ENCODE measurements around the gene ATAD5. TPM values are rescaled to one million over a fixed set of nuclear protein-coding genes. Genes with fewer than 3 reads are reported as not detected.
"Not testable (repeated sequence)": the region's sequence is repeated elsewhere in the genome, so short reads cannot be mapped to it uniquely, and the experiment has no call there.

ATAD5 gene
- total RNA-seq, 1 donor from 2014 or later: 24.6 TPM

DNA sequence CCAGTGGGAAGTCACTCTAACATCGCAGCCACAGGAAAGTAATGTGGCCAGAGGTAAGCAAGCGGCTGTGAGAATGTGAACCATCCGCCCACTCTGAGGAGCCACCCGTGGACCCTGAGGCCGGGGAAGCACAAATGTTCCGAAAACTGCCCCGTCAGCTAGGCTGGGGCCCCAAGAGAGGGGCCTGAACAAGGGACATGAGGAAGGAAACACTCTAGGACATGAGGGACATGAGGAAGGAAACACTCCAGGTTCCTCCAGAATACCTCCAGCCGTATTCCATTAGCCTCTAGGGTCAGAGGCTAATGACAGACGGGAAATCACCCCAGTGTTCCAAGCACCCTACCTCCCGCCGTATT lies 74.0 kb downstream of the ATAD5 start:
- DNase-seq (ENCODE audit: low spot score): peak; percentile 14
- H3K36me3 Mint-ChIP-seq (ENCODE audit: low read depth): peaks cover 32% of the 10 kb centered on the region
- H3K4me3 Mint-ChIP-seq (ENCODE audit: low read depth): peak overlapping the region; percentile 97
- H3K27ac Mint-ChIP-seq: peak overlapping the region; percentile 88
- peaks cover 31% of the 10 kb centered on the region for H3K4me1 Mint-ChIP-seq (ENCODE audit: low read depth)
- H3K9me3 Mint-ChIP-seq: no peaks in the 10 kb centered on the region
- H3K27me3 Mint-ChIP-seq (ENCODE audit: low read depth): no peaks in the 10 kb centered on the region
- intact Hi-C loops (cut with micrococcal nuclease): loop anchor here (5.0 kb wide), 2 partner anchors 67 to 102 kb away; partner anchors contain the start of gene RNF135

GRCh38 chr17:30906101-30906911 lies 74.5 kb downstream of the ATAD5 start, which contains the start of gene TEFM:
TSS of gene TEFM (minus strand) at chr17:30906238. CDS start at chr17:30906198, 40 bp downstream.
- peak within 1 kb of the TSS; percentile 88 for H3K27ac Mint-ChIP-seq
- no peaks in the 10 kb centered on the region for H3K27me3 Mint-ChIP-seq (ENCODE audit: low read depth)
- intact Hi-C loops (cut with micrococcal nuclease): loop anchor here (5.0 kb wide), 2 partner anchors 66 to 101 kb away; partner anchors contain the start of gene RNF135
- peaks cover 30% of the 10 kb centered on the region for H3K36me3 Mint-ChIP-seq (ENCODE audit: low read depth)
- DNase-seq (ENCODE audit: low spot score): peak; percentile 86
- peaks cover 30% of the 10 kb centered on the region for H3K4me1 Mint-ChIP-seq (ENCODE audit: low read depth)
- H3K4me3 Mint-ChIP-seq (ENCODE audit: low read depth): peak within 1 kb of the TSS; percentile 97
- H3K9me3 Mint-ChIP-seq: no peaks in the 10 kb centered on the region

DNA sequence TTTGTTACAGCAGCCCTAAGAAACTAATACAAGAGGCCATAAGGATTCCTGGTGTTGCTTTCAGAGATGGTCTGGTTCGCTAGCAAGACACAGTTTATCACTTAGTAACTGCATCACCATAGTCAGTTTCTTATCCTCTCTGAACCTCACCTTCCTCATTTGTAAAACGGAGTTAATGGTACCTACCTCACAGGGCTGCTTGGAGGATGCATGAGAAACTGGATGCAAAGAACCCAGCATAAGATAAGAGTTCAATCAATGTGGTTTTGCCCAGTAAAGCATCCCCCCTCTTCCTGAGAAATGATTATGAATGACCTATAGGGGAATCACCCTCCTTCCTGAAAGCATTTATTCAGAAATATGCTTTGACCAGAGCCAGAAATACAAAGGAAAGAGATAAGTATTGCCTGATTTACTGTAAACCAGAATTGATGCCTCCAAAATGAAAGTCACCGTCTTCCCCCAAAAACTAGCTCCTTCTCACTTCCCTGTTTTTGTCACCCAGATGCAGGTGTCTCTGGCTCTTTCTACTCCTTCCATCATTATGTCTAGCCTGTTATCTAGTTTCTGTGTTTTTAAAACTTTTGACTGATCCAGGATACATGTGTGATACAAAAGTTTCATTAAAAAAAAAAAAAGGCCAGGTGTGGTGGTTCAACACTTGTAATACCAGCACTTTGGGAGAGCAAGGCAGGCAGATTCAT lies 77.1 kb downstream of the ATAD5 start:
- peak overlapping the region; percentile 32 for H3K27ac Mint-ChIP-seq
- no peaks in the 10 kb centered on the region for H3K9me3 Mint-ChIP-seq
- H3K36me3 Mint-ChIP-seq (ENCODE audit: low read depth): peaks cover 15% of the 10 kb centered on the region
- peaks cover 18% of the 10 kb centered on the region for H3K4me1 Mint-ChIP-seq (ENCODE audit: low read depth)
- no peaks in the 10 kb centered on the region for H3K27me3 Mint-ChIP-seq (ENCODE audit: low read depth)
- intact Hi-C loops (cut with micrococcal nuclease): loop anchor here (5.0 kb wide), 2 partner anchors 63 to 98 kb away; partner anchors contain the start of gene RNF135
- no peak for DNase-seq (ENCODE audit: low spot score)
- H3K4me3 Mint-ChIP-seq (ENCODE audit: low read depth): peak overlapping the region; percentile 16

- peaks cover 18% of the 10 kb centered on the region for H3K4me1 Mint-ChIP-seq (ENCODE audit: low read depth)
- H3K27me3 Mint-ChIP-seq (ENCODE audit: low read depth); H3K9me3 Mint-ChIP-seq; DNase-seq (ENCODE audit: low spot score); H3K36me3 Mint-ChIP-seq (ENCODE audit: low read depth); H3K4me3 Mint-ChIP-seq (ENCODE audit: low read depth); H3K27ac Mint-ChIP-seq; intact Hi-C loops (cut with micrococcal nuclease): not testable (repeated sequence)
These were observed 78.4 kb downstream of the ATAD5 start for GRCh38 chr17:30910151-30910550.

DNA sequence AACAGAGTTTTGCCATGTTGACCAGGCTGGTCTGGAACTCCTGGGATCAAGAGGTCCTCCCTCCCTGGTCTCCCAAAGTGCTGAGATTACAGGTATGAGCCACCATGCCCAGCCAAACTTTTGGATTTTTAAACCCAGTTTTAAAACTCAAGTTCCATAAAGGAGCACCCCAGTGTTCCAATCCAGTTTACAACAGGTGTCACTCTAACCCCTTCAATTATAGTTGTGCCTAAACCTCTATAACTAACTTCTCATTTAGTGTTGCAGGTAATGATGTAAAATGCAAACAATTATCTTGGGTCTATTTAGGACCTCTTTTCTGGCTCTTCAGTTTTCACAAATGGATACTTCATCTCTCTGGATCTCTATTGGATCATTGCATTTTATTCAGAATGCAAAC lies 82.2 kb downstream of the ATAD5 start:
- no peak overlapping the region for H3K4me3 Mint-ChIP-seq (ENCODE audit: low read depth)
- intact Hi-C loops (cut with micrococcal nuclease): no loop called here
- peaks cover 3% of the 10 kb centered on the region for H3K4me1 Mint-ChIP-seq (ENCODE audit: low read depth)
- no peak for DNase-seq (ENCODE audit: low spot score)
- peaks cover 8% of the 10 kb centered on the region for H3K27me3 Mint-ChIP-seq (ENCODE audit: low read depth)
- no peaks in the 10 kb centered on the region for H3K9me3 Mint-ChIP-seq
- H3K36me3 Mint-ChIP-seq (ENCODE audit: low read depth): no peaks in the 10 kb centered on the region
- H3K27ac Mint-ChIP-seq: no peak overlapping the region

GRCh38 chr17:30915833-30916611 lies 84.3 kb downstream of the ATAD5 start:
- intact Hi-C loops (cut with micrococcal nuclease): no loop called here

GRCh38 chr17:30917050-30917449 lies 85.3 kb downstream of the ATAD5 start:
- Mint-ChIP-seq H3K4me1 (ENCODE audit: low read depth) (peaks cover 4% of the 10 kb centered on the region), H3K4me3 (ENCODE audit: low read depth) (no peak overlapping the region)

More at GRCh38 chr17:30915833-30916611, 84.3 kb downstream of the ATAD5 start:
- no peak for DNase-seq (ENCODE audit: low spot score)
- Mint-ChIP-seq H3K36me3 (ENCODE audit: low read depth) (no peaks in the 10 kb centered on the region), H3K27me3 (ENCODE audit: low read depth) (peaks cover 21% of the 10 kb centered on the region), H3K27ac (no peak overlapping the region), H3K4me3 (ENCODE audit: low read depth) (no peak overlapping the region), H3K9me3 (no peaks in the 10 kb centered on the region), H3K4me1 (ENCODE audit: low read depth) (no peaks in the 10 kb centered on the region)

DNA sequence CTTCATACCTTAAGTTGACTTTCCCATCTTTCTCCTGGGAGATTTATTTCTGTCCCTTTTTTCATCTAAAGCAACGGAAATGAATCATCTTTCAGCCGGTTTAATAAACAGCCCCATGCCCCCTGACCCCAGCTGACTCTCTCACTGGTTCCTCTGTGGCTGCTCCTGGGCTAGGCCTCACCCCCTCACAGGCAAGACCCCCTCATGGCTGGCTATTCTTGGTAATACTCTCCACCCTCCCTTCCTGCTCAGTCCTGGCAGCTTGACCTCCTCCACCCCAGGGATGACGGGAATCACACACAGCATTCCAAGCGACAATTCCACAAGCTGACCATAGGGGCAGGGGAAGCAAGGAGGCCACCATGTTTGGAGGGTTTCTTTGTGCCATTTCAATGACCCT lies 88.5 kb downstream of the ATAD5 start:
- Mint-ChIP-seq H3K4me1 (ENCODE audit: low read depth) (peaks cover 8% of the 10 kb centered on the region), H3K36me3 (ENCODE audit: low read depth) (no peaks in the 10 kb centered on the region), H3K9me3 (no peaks in the 10 kb centered on the region), H3K27me3 (ENCODE audit: low read depth) (peaks cover 45% of the 10 kb centered on the region), H3K4me3 (ENCODE audit: low read depth) (no peak overlapping the region), H3K27ac (no peak overlapping the region)
- intact Hi-C loops (cut with micrococcal nuclease): no loop called here
- no peak for DNase-seq (ENCODE audit: low spot score)

More at GRCh38 chr17:30917050-30917449, 85.3 kb downstream of the ATAD5 start:
- H3K27me3 Mint-ChIP-seq (ENCODE audit: low read depth): peaks cover 28% of the 10 kb centered on the region
- intact Hi-C loops (cut with micrococcal nuclease): no loop called here
- H3K9me3 Mint-ChIP-seq: no peaks in the 10 kb centered on the region
- H3K36me3 Mint-ChIP-seq (ENCODE audit: low read depth): no peaks in the 10 kb centered on the region
- DNase-seq (ENCODE audit: low spot score): no peak
- H3K27ac Mint-ChIP-seq: no peak overlapping the region

DNA sequence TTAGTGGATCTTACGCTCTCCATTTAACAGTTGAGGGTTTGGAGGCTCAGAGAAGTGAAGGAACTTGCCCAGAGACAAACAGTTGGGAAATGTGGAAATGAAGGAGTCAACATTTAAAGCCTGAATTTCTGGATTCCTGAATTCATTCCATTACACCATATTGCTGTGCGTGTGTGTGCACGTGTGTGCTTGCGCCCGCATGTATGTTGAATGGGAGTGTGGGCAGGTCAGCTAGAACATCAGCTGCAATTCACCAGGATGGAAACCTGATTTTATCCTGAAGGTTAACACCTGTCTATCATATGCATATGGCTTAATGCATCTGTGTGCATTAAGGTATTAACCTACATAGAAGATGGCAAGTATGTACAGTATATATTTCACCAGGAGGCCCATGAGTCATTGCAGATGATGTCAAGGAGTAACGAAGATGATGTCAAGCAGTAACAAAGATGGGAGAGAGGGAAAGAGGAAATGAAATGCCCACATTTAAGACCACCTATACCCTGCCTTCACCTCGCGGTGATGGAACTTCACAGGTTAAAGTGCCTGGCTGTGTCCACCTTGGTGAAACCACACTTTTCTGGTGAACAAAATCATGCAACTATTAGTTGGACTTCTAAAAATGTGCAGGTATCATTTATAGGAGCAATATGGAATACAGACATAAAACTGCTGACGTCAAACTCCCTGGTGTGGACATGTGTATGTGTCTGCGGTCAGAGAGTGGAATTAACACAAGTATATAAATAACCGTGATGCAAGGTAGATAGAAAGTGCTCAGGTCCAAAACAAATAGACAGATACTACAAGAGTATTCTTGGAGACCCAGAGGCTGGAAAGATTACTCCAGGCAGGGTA lies 89.1 kb downstream of the ATAD5 start:
- Mint-ChIP-seq H3K36me3 (ENCODE audit: low read depth) (no peaks in the 10 kb centered on the region), H3K9me3 (no peaks in the 10 kb centered on the region), H3K27me3 (ENCODE audit: low read depth) (peaks cover 51% of the 10 kb centered on the region), H3K4me1 (ENCODE audit: low read depth) (peaks cover 8% of the 10 kb centered on the region), H3K4me3 (ENCODE audit: low read depth) (peak overlapping the region; percentile 43), H3K27ac (no peak overlapping the region)
- intact Hi-C loops (cut with micrococcal nuclease): no loop called here
- no peak for DNase-seq (ENCODE audit: low spot score)

DNA sequence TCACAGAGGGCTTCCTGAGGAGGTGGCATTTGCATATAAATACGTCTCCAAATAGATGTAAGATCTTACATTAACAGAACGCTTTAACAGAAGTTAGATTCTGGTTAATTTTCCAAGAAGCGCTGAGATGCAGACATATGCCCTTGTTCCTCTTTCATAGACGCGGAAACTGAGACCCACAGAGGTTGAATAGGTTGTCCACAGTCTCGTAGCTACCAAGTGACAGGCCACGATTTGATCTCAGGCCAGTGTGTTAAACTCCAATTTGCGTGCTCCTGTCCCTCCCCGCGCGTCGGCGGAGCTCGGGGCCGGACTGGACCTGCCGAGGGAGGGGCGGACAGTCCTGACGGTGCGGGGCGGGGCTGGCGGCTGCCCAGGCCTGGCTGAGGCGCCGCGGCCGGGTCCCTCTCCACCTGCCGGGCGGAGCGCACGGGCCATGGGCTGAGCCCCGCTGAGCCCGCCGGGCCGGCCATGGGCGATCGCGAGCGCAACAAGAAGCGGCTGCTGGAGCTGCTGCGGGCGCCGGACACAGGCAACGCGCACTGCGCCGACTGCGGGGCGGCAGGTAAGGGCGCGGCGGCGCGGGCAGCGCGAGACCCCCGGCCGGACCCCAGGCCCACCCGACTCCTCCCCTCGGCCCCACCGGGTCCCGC lies 89.9 kb downstream of the ATAD5 start, which contains the start of gene ADAP2:
Gene ADAP2 (plus strand): TSS at position 402 of the 653 bp plus-strand sequence. CDS start 70 bp downstream, at position 472.
- no peaks in the 10 kb centered on the region for H3K9me3 Mint-ChIP-seq
- intact Hi-C loops (cut with micrococcal nuclease): no loop called here

GRCh38 chr17:30922235-30923030 lies 90.7 kb downstream of the ATAD5 start:
- H3K27ac Mint-ChIP-seq: no peak overlapping the region
- intact Hi-C loops (cut with micrococcal nuclease): no loop called here
- peaks cover 8% of the 10 kb centered on the region for H3K4me1 Mint-ChIP-seq (ENCODE audit: low read depth)
- no peaks in the 10 kb centered on the region for H3K36me3 Mint-ChIP-seq (ENCODE audit: low read depth)
- H3K27me3 Mint-ChIP-seq (ENCODE audit: low read depth): peaks cover 56% of the 10 kb centered on the region
- no peaks in the 10 kb centered on the region for H3K9me3 Mint-ChIP-seq
- peak overlapping the region; percentile 61 for H3K4me3 Mint-ChIP-seq (ENCODE audit: low read depth)
- DNase-seq (ENCODE audit: low spot score): no peak

More for the DNA sequence above, 89.9 kb downstream of the ATAD5 start, which contains the start of gene ADAP2:
- H3K4me3 Mint-ChIP-seq (ENCODE audit: low read depth): peak within 1 kb of the TSS; percentile 61
- peaks cover 56% of the 10 kb centered on the region for H3K27me3 Mint-ChIP-seq (ENCODE audit: low read depth)
- DNase-seq (ENCODE audit: low spot score): no peak
- H3K27ac Mint-ChIP-seq: no peak within 1 kb of the TSS
- peaks cover 8% of the 10 kb centered on the region for H3K4me1 Mint-ChIP-seq (ENCODE audit: low read depth)
- no peaks in the 10 kb centered on the region for H3K36me3 Mint-ChIP-seq (ENCODE audit: low read depth)
